HepG2 (cell line): Measurements from ENCODE around the gene GJD3. TPM values are rescaled to one million over a fixed set of nuclear protein-coding genes. Genes with fewer than 3 reads are reported as not detected.

ENCODE experiments used
- ETV5 ChIP-seq: IDR thresholded peaks from 2 replicates; pipeline ENCODE4 v1.6.1; 2018; ENCODE audit warnings: missing biosample characterization, missing genetic modification reagents, inconsistent platforms, borderline replicate concordance
- KDM4B ChIP-seq: sonication (generic); formaldehyde crosslinking; IDR thresholded peaks from 2 replicates; pipeline ENCODE4 v1.4.0; 2020; ENCODE audit warnings: missing genetic modification reagents
- KLF13 ChIP-seq: sonication (generic); formaldehyde crosslinking; IDR thresholded peaks from 2 replicates; pipeline ENCODE4 v1.4.0; 2020; ENCODE audit warnings: mild to moderate bottlenecking, missing genetic modification reagents
- MYPOP ChIP-seq: sonication (generic); formaldehyde crosslinking; IDR thresholded peaks from 2 replicates; pipeline ENCODE4 v1.8.1; 2023; ENCODE audit warnings: mild to moderate bottlenecking, moderate library complexity, missing genetic modification reagents
- RNF219 ChIP-seq: sonication (generic); formaldehyde crosslinking; IDR thresholded peaks from 2 replicates; pipeline ENCODE4 v1.5.0; 2020; ENCODE audit warnings: mild to moderate bottlenecking, missing genetic modification reagents
- SP2 ChIP-seq: sonication (generic); formaldehyde crosslinking; IDR thresholded peaks from 2 replicates; pipeline ENCODE4 v1.5.1; 2020; ENCODE audit warnings: mild to moderate bottlenecking, missing genetic modification reagents
- ZNF260 ChIP-seq: sonication (generic); formaldehyde crosslinking; IDR thresholded peaks from 2 replicates; pipeline ENCODE4 v1.4.0; 2020; ENCODE audit warnings: missing genetic modification reagents, low read depth, mild to moderate bottlenecking, borderline replicate concordance
- ZNF567 ChIP-seq: sonication (generic); formaldehyde crosslinking; IDR thresholded peaks from 2 replicates; pipeline ENCODE4 v1.8.1; 2023; ENCODE audit warnings: mild to moderate bottlenecking, missing genetic modification reagents, borderline replicate concordance
- ZNF781 ChIP-seq: sonication (generic); formaldehyde crosslinking; IDR thresholded peaks from 2 replicates; pipeline ENCODE4 v1.5.1; 2020; ENCODE audit warnings: borderline replicate concordance, mild to moderate bottlenecking, missing genetic modification reagents; ENCODE audit errors: not compliant biosample characterization
- ZNF790 ChIP-seq: sonication (generic); formaldehyde crosslinking; IDR thresholded peaks from 2 replicates; pipeline ENCODE4 v1.8.0; 2022; ENCODE audit warnings: missing genetic modification reagents, mild to moderate bottlenecking, borderline replicate concordance
- polyA plus RNA-seq, 8 experiments: library from polyadenylated mRNA; depleted of rRNA in 3 of 8; stranded (reverse) in 7 of 8; unstranded in 1 of 8; fragments of >200 nt; fragmentation: Illumina TruSeq in 4 of 8; extraction: Trizol in 4 of 8; gene quantifications; 2 replicates each; pipeline versions ENCODE4 v1.2.1 to v1.2.3, GENCODE V29; 2011 to 2016; ENCODE audit warnings: low read depth in 4 of 8, missing spikeins in 1 of 8, mixed read lengths in 1 of 8; ENCODE audit not compliant: insufficient read depth in 1 of 8
- total RNA-seq, 5 experiments: library from RNA; depleted of rRNA; stranded (reverse); fragments of >200 nt; fragmentation: Illumina TruSeq; extraction: Trizol; gene quantifications; 2 replicates each; pipeline ENCODE4 v1.2.3, GENCODE V29; 2016; ENCODE audit warnings: low read depth in 1 of 5
- TF ChIP-seq, protein P1 (sequence below): sonication (generic); formaldehyde crosslinking; IDR thresholded peaks from 2 replicates; pipeline ENCODE4 v1.4.0; 2020; ENCODE audit warnings: low read depth, missing genetic modification reagents
- TF ChIP-seq, protein P2 (sequence below): sonication (generic); formaldehyde crosslinking; IDR thresholded peaks from 2 replicates; pipeline ENCODE4 v1.5.0; 2020; ENCODE audit warnings: mild to moderate bottlenecking, low read depth, missing genetic modification reagents, borderline replicate concordance

Gene GJD3
- total and polyA plus RNA-seq, 2 of the 13 experiments (the other 11 are each of a cell fraction or from before 2014, with no cell fraction given), result not detected

DNA sequence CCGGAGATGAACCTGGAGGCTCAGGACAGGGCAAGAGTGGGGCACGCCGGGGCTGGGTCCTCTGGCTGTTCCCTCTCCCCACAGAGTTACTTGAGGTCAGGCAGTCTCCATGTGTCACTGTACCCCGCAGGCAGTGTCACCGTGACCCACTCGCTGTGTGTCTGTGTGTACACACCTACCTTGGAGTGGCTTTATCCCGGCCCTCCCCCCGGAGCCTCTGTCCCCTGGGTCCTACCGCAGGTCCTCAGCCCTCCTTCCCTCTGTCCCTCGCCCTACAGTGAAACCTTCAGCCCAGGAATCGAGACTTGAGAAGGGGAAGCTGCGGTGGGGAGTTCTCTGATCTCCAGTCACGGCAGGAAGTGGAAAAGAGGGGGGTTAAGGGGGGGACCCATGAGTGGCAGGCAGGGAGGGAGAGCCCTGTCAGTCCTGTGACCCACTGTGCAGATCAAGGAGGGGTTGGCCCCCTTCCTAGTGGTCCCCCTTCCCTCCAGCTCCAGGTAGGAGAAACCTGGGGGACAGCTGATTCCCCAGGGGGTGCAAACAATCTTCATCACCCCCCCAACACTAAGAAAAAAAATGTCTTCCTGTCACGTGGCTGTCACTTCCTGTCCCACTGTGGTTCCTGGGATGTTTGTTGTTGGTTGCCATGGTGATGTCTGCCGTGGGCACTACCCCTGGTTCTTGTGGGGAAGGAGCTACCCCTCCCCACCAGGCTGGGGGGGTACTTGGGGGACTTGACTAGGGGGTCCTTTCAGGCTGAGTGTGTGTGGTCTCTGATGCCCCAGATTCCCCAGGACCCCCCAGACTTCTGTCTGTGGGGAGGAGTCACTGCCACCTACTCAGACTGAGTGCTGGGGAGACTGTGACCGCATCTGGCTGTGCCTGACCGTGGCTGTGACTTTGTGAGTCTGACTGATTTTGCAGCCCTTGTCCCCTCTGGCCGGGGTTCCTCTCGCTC, 41.9 kb downstream of the GJD3 start (continued):
- TF ChIP-seq MYPOP (CRISPR knock-in tag) (no peak), KLF13 (CRISPR knock-in tag) (no peak), KDM4B (CRISPR knock-in tag) (no peak), ETV5 (peak; percentile 53; the same call in 1 of the 2 replicates), ZNF781 (CRISPR knock-in tag) (no peak), ZNF790 (no peak), ZNF567 (CRISPR knock-in tag) (no peak), SP2 (CRISPR knock-in tag) (no peak), ZNF260 (CRISPR knock-in tag) (no peak), RNF219 (CRISPR knock-in tag) (no peak)
- TF ChIP-seq, protein P1, sequence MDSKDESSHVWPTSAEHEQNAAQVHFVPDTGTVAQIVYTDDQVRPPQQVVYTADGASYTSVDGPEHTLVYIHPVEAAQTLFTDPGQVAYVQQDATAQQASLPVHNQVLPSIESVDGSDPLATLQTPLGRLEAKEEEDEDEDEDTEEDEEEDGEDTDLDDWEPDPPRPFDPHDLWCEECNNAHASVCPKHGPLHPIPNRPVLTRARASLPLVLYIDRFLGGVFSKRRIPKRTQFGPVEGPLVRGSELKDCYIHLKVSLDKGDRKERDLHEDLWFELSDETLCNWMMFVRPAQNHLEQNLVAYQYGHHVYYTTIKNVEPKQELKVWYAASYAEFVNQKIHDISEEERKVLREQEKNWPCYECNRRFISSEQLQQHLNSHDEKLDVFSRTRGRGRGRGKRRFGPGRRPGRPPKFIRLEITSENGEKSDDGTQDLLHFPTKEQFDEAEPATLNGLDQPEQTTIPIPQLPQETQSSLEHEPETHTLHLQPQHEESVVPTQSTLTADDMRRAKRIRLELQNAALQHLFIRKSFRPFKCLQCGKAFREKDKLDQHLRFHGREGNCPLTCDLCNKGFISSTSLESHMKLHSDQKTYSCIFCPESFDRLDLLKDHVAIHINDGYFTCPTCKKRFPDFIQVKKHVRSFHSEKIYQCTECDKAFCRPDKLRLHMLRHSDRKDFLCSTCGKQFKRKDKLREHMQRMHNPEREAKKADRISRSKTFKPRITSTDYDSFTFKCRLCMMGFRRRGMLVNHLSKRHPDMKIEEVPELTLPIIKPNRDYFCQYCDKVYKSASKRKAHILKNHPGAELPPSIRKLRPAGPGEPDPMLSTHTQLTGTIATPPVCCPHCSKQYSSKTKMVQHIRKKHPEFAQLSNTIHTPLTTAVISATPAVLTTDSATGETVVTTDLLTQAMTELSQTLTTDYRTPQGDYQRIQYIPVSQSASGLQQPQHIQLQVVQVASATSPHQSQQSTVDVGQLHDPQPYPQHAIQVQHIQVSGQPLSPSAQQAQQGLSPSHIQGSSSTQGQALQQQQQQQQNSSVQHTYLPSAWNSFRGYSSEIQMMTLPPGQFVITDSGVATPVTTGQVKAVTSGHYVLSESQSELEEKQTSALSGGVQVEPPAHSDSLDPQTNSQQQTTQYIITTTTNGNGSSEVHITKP (CRISPR knock-in tag), result no peak
- TF ChIP-seq, protein P2, sequence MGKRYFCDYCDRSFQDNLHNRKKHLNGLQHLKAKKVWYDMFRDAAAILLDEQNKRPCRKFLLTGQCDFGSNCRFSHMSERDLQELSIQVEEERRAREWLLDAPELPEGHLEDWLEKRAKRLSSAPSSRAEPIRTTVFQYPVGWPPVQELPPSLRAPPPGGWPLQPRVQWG, result no peak
